Lower lobe of right lung (tissue), 2 donors: ENCODE measurements around the gene KRTAP1-3. TPM values are rescaled to one million over a fixed set of nuclear protein-coding genes. Genes with fewer than 3 reads are reported as not detected.

ENCODE experiments used
- ATAC-seq, 2 donors: fragments of 200-7000 bp; cut with Tn5 transposase; one replicate each; pipeline ENCODE4 v1.9.1; 2020 to 2022; ENCODE audit warnings: mild to moderate bottlenecking in 2 of 2, moderate library complexity in 2 of 2
- DNase-seq: peaks from one replicate; pipeline ENCODE4 v3.0.0-alpha.2; 2020
- H3K27ac ChIP-seq: fragments of 200-600 bp; one replicate; pipeline ENCODE4 v1.8.0; 2022
- H3K27me3 ChIP-seq: fragments of 200-600 bp; one replicate; pipeline ENCODE4 v1.8.0; 2022; ENCODE audit warnings: low read depth
- H3K36me3 ChIP-seq: fragments of 200-600 bp; one replicate; pipeline ENCODE4 v1.8.0; 2022; ENCODE audit warnings: mild to moderate bottlenecking
- H3K4me1 ChIP-seq: fragments of 200-600 bp; one replicate; pipeline ENCODE4 v1.8.0; 2022
- H3K4me3 ChIP-seq: fragments of 200-600 bp; one replicate; pipeline ENCODE4 v1.8.0; 2022; ENCODE audit warnings: mild to moderate bottlenecking
- H3K9me3 ChIP-seq: fragments of 200-600 bp; one replicate; pipeline ENCODE4 v1.8.0; 2022
- CTCF ChIP-seq: fragments of 200-600 bp; IDR thresholded peaks from one replicate; pipeline ENCODE4 v1.8.0; 2022; ENCODE audit warnings: antibody characterized with exemption, mild to moderate bottlenecking
- intact Hi-C: fragments of 100-400 bp; cut with DNase I; formaldehyde crosslinking; loops from one replicate; pipeline ENCODE4 v1.11.0; 2022
- total RNA-seq: library from RNA; stranded (reverse); fragmentation: NEBNext Ultra II Directional; extraction: Animal tissue kit (Norgen Biotek cat#: 25700); gene quantifications from one replicate; pipeline ENCODE4 v1.2.1, GENCODE V29; 2021
- donor health status: DM: no; HTN: yes; CAD: no; lungs with severe emphysema.

The KRTAP1-3 gene
- total RNA-seq, 1 donor from 2014 or later = not detected

DNA sequence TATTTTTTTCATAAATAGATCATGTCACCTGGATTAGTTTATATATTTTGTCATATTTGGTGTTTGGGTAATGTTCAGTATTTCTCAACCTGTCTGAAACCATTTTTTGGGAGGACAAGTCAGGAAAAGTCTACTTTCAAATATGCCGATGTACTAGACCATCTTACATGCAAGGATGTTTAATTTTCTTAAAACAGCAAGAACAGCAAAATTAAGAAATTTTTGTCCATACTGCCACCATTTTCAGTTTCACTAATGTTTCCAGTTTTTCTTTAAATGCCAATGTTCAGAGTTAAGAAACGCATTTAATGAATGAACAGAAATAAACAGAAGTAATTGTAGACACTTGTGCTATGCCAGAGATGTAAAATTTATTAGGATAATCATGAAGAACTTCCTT lies 41.6 kb downstream of the KRTAP1-3 start:
- intact Hi-C loops = no loop called here
- DNase-seq (no peak), ATAC-seq (no peak)
- no peaks in the 10 kb centered on the region for H3K27me3 ChIP-seq
- no peaks in the 10 kb centered on the region for H3K4me1 ChIP-seq
- no peaks in the 10 kb centered on the region for H3K36me3 ChIP-seq
- no peak for TF ChIP-seq CTCF
- H3K4me3 ChIP-seq = no peak overlapping the region
- H3K9me3 ChIP-seq = no peaks in the 10 kb centered on the region
- H3K27ac ChIP-seq = no peak overlapping the region

- intact Hi-C loops = no loop called here
- H3K9me3 ChIP-seq = no peaks in the 10 kb centered on the region
- TF ChIP-seq CTCF = no peak
- no peak overlapping the region for H3K4me3 ChIP-seq
- DNase-seq = no peak
- no peaks in the 10 kb centered on the region for H3K27me3 ChIP-seq
- ATAC-seq = no peak
- no peaks in the 10 kb centered on the region for H3K4me1 ChIP-seq
- no peaks in the 10 kb centered on the region for H3K36me3 ChIP-seq
- H3K27ac ChIP-seq = no peak overlapping the region
Measured at GRCh38 chr17:40992666-40993065, 42.0 kb downstream of the KRTAP1-3 start.

DNA sequence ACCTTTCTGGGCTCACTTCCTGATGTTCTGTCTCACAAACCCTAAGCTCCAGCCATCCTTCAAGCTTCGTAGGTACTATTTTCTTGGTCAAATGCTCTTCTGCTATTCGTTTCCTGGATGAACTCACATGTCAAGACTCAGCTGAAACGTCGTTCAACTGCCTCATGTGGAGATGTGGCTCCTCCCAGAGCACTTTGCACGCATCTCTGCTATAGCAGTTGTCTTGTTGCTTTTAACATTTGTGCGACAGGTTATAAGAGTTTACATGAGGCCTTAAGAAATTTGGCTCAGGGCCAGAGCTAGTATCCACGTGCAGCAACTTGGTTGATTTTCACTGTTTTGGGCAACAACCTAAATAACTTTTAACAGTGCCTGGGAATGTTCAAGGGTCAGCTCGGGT lies 47.8 kb downstream of the KRTAP1-3 start:
- DNase-seq (no peak), ATAC-seq (no peak)
- no peak overlapping the region for H3K27ac ChIP-seq

GRCh38 chr17:40984226-40984625 lies 50.4 kb downstream of the KRTAP1-3 start, which contains the start of gene KRT40:
Gene KRT40 (minus strand): TSS chr17:40984326. CDS start chr17:40984273, 53 bp downstream.
- TF ChIP-seq CTCF = no peak
- ATAC-seq = no peak
- no peaks in the 10 kb centered on the region for H3K9me3 ChIP-seq
- no peaks in the 10 kb centered on the region for H3K4me1 ChIP-seq
- no peak for DNase-seq
- H3K27ac ChIP-seq = no peak within 1 kb of the TSS
- intact Hi-C loops = no loop called here
- no peak within 1 kb of the TSS for H3K4me3 ChIP-seq
- no peaks in the 10 kb centered on the region for H3K36me3 ChIP-seq
- H3K27me3 ChIP-seq = no peaks in the 10 kb centered on the region

More for the DNA sequence above, 47.8 kb downstream of the KRTAP1-3 start:
- H3K27me3 ChIP-seq = no peaks in the 10 kb centered on the region
- H3K4me1 ChIP-seq = no peaks in the 10 kb centered on the region
- TF ChIP-seq CTCF = no peak
- H3K4me3 ChIP-seq = no peak overlapping the region
- H3K36me3 ChIP-seq = no peaks in the 10 kb centered on the region
- intact Hi-C loops = no loop called here
- H3K9me3 ChIP-seq = no peaks in the 10 kb centered on the region

Other genes starting within 250 kb of the KRTAP1-3 start
- gene KRT28, start 234.9 kb downstream of the KRTAP1-3 start, total RNA-seq = not detected
- 31.7 TPM for gene KRT10, start 212.3 kb downstream of the KRTAP1-3 start, total RNA-seq
- gene KRT12, start 167.7 kb downstream of the KRTAP1-3 start, total RNA-seq = not detected
- gene KRT20, start 149.6 kb downstream of the KRTAP1-3 start, total RNA-seq = not detected
- gene KRT23, start 97.2 kb downstream of the KRTAP1-3 start, total RNA-seq = 1.9 TPM
- gene KRT39, start 67.9 kb downstream of the KRTAP1-3 start, total RNA-seq = 0.59 TPM
- 0.27 TPM for gene KRT40, start 50.5 kb downstream of the KRTAP1-3 start, total RNA-seq
- not detected for gene KRTAP3-3, start 40.7 kb downstream of the KRTAP1-3 start, total RNA-seq
- gene KRTAP3-2, start 35.0 kb downstream of the KRTAP1-3 start, total RNA-seq = not detected
- not detected for gene KRTAP3-1, start 25.7 kb downstream of the KRTAP1-3 start, total RNA-seq
- gene KRTAP1-5, start 7.7 kb downstream of the KRTAP1-3 start, total RNA-seq = not detected
- gene KRTAP1-4, start 4.7 kb downstream of the KRTAP1-3 start, total RNA-seq = not detected
- gene KRTAP1-1, start 6.6 kb upstream of the KRTAP1-3 start, total RNA-seq = not detected
- gene KRTAP2-1, start 12.4 kb upstream of the KRTAP1-3 start, total RNA-seq = not detected
- gene KRTAP2-2, start 20.4 kb upstream of the KRTAP1-3 start, total RNA-seq = not detected
- gene KRTAP2-3, start 25.2 kb upstream of the KRTAP1-3 start, total RNA-seq = not detected
- gene KRTAP2-4, start 31.0 kb upstream of the KRTAP1-3 start, total RNA-seq = not detected
- gene KRTAP4-7, start 49.3 kb upstream of the KRTAP1-3 start, total RNA-seq = not detected
- not detected for gene KRTAP4-8, start 63.3 kb upstream of the KRTAP1-3 start, total RNA-seq
- not detected for gene KRTAP4-16, start 67.3 kb upstream of the KRTAP1-3 start, total RNA-seq
- gene KRTAP4-9, start 70.5 kb upstream of the KRTAP1-3 start, total RNA-seq = not detected
- not detected for gene KRTAP4-11, start 83.5 kb upstream of the KRTAP1-3 start, total RNA-seq
- gene KRTAP4-12, start 89.3 kb upstream of the KRTAP1-3 start, total RNA-seq = not detected
- not detected for gene KRTAP4-6, start 105.7 kb upstream of the KRTAP1-3 start, total RNA-seq
- gene KRTAP4-5, start 115.0 kb upstream of the KRTAP1-3 start, total RNA-seq = not detected
- not detected for gene KRTAP4-4, start 125.9 kb upstream of the KRTAP1-3 start, total RNA-seq
- not detected for gene KRTAP4-3, start 133.3 kb upstream of the KRTAP1-3 start, total RNA-seq
- not detected for gene KRTAP4-2, start 143.3 kb upstream of the KRTAP1-3 start, total RNA-seq
- not detected for gene KRTAP4-1, start 150.0 kb upstream of the KRTAP1-3 start, total RNA-seq
- gene KRTAP9-1, start 155.0 kb upstream of the KRTAP1-3 start, total RNA-seq = not detected
- gene KRTAP9-2, start 191.8 kb upstream of the KRTAP1-3 start, total RNA-seq = not detected
- gene KRTAP9-3, start 197.6 kb upstream of the KRTAP1-3 start, total RNA-seq = not detected
- gene KRTAP9-8, start 203.1 kb upstream of the KRTAP1-3 start, total RNA-seq = not detected
- gene KRTAP9-4, start 214.8 kb upstream of the KRTAP1-3 start, total RNA-seq = not detected
- gene KRTAP9-9, start 220.5 kb upstream of the KRTAP1-3 start, total RNA-seq = not detected
- not detected for gene KRTAP9-6, start 230.5 kb upstream of the KRTAP1-3 start, total RNA-seq
- gene KRTAP9-7, start 240.8 kb upstream of the KRTAP1-3 start, total RNA-seq = not detected